Activated B cell treated with CpG ODN at 0.5 μM for 24 hours (primary cell): ENCODE measurements around the gene PCSK2. TPM values are rescaled to one million over a fixed set of nuclear protein-coding genes. Genes with fewer than 3 reads are reported as not detected.

Experiments
- ATAC-seq: fragments of 200-7000 bp; cut with Tn5 transposase; one replicate; pipeline ENCODE4 v1.10.0; 2021; ENCODE audit warnings: low read depth, mild to moderate bottlenecking, moderate library complexity
- CTCF ChIA-PET: fragments of 350-600 bp; sonication (Branson Sonifier 250); formaldehyde crosslinking; loops from one replicate; lab custom pipeline; 2021; ENCODE audit warnings: antibody characterized with exemption; lab: Charles Lee
- POLR2A ChIA-PET: fragments of 350-600 bp; sonication (Branson Sonifier 250); formaldehyde crosslinking; loops from one replicate; lab custom pipeline; 2021; ENCODE audit warnings: antibody characterized with exemption; lab: Charles Lee
- DNase-seq: peaks from one replicate; pipeline ENCODE4 v3.0.0; 2022
- H3K27ac Mint-ChIP-seq: one replicate; pipeline ENCODE4 v1.8.0; 2020; ENCODE audit warnings: mixed read lengths
- H3K27me3 Mint-ChIP-seq: one replicate; pipeline ENCODE4 v1.8.0; 2021; ENCODE audit warnings: mixed read lengths
- H3K36me3 Mint-ChIP-seq: one replicate; pipeline ENCODE4 v1.8.0; 2021; ENCODE audit warnings: low read depth, mixed read lengths
- H3K4me1 Mint-ChIP-seq: one replicate; pipeline ENCODE4 v1.8.0; 2021; ENCODE audit warnings: mixed read lengths
- H3K4me3 Mint-ChIP-seq: one replicate; pipeline ENCODE4 v1.8.0; 2020; ENCODE audit warnings: mild to moderate bottlenecking, mixed read lengths
- H3K9me3 Mint-ChIP-seq: one replicate; pipeline ENCODE4 v1.8.0; 2020; ENCODE audit warnings: mixed read lengths
- intact Hi-C: fragments of 100-400 bp; cut with micrococcal nuclease; formaldehyde crosslinking; loops from one replicate; pipeline ENCODE4 v1.15.1; 2024
- total RNA-seq: library from RNA; stranded (reverse); gene quantifications from 2 replicates; pipeline ENCODE4 v1.2.3, GENCODE V29; 2022
- TF ChIP-seq, protein P1 (sequence below): fragments of 200-600 bp; IDR thresholded peaks from one replicate; pipeline ENCODE4 v1.8.0; 2022; ENCODE audit warnings: antibody characterized with exemption, mild to moderate bottlenecking

The PCSK2 gene
- total RNA-seq, 1 donor from 2014 or later, result not detected

DNA sequence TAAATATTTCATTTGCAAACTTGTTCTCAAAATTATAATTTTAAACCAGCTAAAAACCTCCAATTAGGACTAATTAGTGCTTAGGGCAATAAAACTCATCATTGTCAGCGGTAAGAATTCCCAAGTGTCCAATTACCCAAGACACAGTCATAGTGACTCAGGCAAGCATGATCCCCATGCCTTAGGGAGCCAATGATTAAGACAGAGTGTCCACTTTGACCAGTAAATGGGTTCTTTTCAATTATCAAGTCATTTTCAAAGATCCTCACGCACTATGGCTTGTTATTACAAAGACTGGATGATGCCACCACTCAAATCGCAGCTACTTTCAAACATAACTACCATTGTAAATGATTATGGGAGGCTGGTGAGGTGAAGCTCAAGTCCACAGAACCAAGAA lies 190.4 kb downstream of the PCSK2 start:
- Mint-ChIP-seq H3K27ac (no peak overlapping the region), H3K4me3 (no peak overlapping the region), H3K27me3 (peaks cover 4% of the 10 kb centered on the region), H3K36me3 (no peaks in the 10 kb centered on the region), H3K9me3 (no peaks in the 10 kb centered on the region), H3K4me1 (no peaks in the 10 kb centered on the region)
- intact Hi-C loops, result no loop called here
- TF ChIP-seq, protein P1, sequence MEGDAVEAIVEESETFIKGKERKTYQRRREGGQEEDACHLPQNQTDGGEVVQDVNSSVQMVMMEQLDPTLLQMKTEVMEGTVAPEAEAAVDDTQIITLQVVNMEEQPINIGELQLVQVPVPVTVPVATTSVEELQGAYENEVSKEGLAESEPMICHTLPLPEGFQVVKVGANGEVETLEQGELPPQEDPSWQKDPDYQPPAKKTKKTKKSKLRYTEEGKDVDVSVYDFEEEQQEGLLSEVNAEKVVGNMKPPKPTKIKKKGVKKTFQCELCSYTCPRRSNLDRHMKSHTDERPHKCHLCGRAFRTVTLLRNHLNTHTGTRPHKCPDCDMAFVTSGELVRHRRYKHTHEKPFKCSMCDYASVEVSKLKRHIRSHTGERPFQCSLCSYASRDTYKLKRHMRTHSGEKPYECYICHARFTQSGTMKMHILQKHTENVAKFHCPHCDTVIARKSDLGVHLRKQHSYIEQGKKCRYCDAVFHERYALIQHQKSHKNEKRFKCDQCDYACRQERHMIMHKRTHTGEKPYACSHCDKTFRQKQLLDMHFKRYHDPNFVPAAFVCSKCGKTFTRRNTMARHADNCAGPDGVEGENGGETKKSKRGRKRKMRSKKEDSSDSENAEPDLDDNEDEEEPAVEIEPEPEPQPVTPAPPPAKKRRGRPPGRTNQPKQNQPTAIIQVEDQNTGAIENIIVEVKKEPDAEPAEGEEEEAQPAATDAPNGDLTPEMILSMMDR, result no peak
- DNase-seq (no peak), ATAC-seq (no peak)
- ChIA-PET CTCF (interaction anchor here (1.1 kb wide), 1 partner anchor 14 kb away, joined by 5 read pairs; no protein-coding TSS in a partner anchor), POLR2A (no interaction called here)

DNA sequence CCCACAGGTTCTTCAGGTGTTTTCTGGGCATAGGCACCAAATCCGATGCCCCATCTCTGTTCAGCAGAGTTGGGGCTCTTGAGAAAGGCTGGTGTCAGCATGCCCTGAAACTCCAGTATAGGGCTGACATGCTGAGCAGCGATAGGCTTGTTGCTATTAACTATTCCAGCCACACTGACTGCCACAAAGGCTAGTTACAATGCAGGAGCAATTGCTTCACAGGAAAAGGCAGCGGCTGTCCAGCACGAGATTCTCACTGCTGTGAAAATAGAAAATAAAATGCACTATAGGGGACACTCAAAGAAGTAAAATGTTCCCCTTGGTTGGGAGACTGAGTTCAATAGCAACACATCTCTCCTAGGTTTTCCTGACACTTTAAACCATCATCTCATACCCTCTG lies 191.9 kb downstream of the PCSK2 start:
- H3K27me3 Mint-ChIP-seq, result peaks cover 6% of the 10 kb centered on the region
- ChIA-PET CTCF (interaction anchor here (0.7 kb wide), 1 partner anchor 12 kb away, joined by 3 read pairs; no protein-coding TSS in a partner anchor), POLR2A (no interaction called here)
- no peaks in the 10 kb centered on the region for H3K4me1 Mint-ChIP-seq
- ATAC-seq (no peak), DNase-seq (no peak)
- H3K9me3 Mint-ChIP-seq, result no peaks in the 10 kb centered on the region
- TF ChIP-seq, protein P1, result no peak
- no peak overlapping the region for H3K4me3 Mint-ChIP-seq
- no peaks in the 10 kb centered on the region for H3K36me3 Mint-ChIP-seq
- no peak overlapping the region for H3K27ac Mint-ChIP-seq
- intact Hi-C loops, result no loop called here

DNA sequence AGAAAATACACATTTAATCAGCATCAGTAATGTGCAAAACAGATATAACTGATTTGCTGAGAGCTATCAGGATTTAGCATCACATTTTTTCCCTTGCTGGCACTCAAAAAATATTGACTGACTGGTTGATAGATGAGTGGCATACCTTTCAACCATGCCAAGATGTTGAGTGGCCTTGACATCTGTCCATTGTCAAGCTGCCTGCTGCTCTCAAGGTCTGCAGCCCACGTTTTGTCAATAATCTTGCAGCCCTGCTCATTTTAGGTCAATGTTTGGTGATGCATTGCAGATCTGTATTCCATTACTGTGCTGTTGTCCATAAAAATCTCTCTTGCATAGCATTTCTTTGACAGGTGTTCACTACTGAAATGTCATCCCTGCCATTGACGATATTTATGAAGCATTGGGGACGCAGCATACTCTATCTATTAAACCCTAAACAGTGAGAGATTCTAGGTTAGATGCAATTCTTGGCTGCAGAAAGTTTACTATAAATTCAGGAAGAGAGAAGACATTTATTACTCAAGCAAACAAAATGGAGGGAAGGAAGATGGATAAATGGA lies 192.7 kb downstream of the PCSK2 start:
- TF ChIP-seq, protein P1, result no peak
- no peak overlapping the region for H3K27ac Mint-ChIP-seq
- ATAC-seq (no peak), DNase-seq (no peak)
- H3K27me3 Mint-ChIP-seq, result peaks cover 6% of the 10 kb centered on the region
- intact Hi-C loops, result no loop called here
- ChIA-PET CTCF (interaction anchor here (1.2 kb wide), 1 partner anchor 13 kb away, joined by 4 read pairs; no protein-coding TSS in a partner anchor), POLR2A (no interaction called here)
- no peak overlapping the region for H3K4me3 Mint-ChIP-seq
- H3K36me3 Mint-ChIP-seq, result no peaks in the 10 kb centered on the region
- H3K4me1 Mint-ChIP-seq, result no peaks in the 10 kb centered on the region
- no peaks in the 10 kb centered on the region for H3K9me3 Mint-ChIP-seq

DNA sequence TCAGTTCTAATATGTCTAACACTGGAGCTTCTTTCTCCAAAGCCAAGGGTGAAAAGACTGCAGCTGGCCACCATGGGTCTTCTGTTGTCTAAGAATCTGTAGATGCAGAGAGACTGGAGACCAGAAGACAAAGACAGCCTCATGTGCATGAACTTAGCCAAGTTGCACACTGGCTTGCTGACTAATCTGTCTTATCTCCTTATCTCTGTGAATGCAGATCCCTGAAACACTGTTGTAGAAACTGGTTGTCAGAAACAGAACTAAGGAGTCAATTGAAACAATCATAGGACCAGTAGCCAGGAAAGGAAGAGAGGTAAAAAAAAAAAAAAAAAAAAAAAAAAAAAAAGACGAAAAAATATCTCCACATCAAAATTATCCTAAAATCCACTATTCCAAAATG lies 194.7 kb downstream of the PCSK2 start:
- no peaks in the 10 kb centered on the region for H3K4me1 Mint-ChIP-seq
- H3K27ac Mint-ChIP-seq, result no peak overlapping the region
- TF ChIP-seq, protein P1, result no peak
- DNase-seq (no peak), ATAC-seq (no peak)
- peaks cover 6% of the 10 kb centered on the region for H3K27me3 Mint-ChIP-seq
- H3K9me3 Mint-ChIP-seq, result no peaks in the 10 kb centered on the region
- intact Hi-C loops, result no loop called here
- H3K4me3 Mint-ChIP-seq, result no peak overlapping the region
- ChIA-PET CTCF (interaction anchor here (2.1 to 2.2 kb wide), 2 partner anchors 9 to 11 kb away, joined by 9 read pairs; no protein-coding TSS in a partner anchor), POLR2A (no interaction called here)
- no peaks in the 10 kb centered on the region for H3K36me3 Mint-ChIP-seq

DNA sequence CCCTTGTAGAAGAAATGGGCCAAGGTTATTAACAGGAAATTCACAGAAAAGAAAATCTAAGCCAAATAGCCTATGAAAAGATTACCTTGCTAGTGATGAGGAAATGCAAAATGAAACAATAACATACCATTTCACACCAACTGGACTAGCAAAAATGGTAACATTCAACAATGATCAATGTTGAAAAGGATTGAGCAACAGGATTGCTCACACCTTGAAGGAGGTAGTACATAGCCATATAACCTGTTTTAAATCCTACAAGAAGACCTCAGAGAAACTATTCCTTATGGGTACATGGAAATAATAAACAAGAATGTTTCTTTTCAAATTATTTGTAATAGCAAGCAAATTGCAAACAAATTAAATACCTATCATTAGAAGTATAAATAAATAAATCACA lies 196.9 kb downstream of the PCSK2 start:
- DNase-seq (no peak), ATAC-seq (no peak)
- Mint-ChIP-seq H3K4me1 (no peaks in the 10 kb centered on the region), H3K27me3 (peaks cover 6% of the 10 kb centered on the region), H3K36me3 (no peaks in the 10 kb centered on the region), H3K4me3 (no peak overlapping the region), H3K27ac (no peak overlapping the region), H3K9me3 (no peaks in the 10 kb centered on the region)
- intact Hi-C loops, result no loop called here
- ChIA-PET CTCF (interaction anchor here (2.2 kb wide), 1 partner anchor 8 kb away, joined by 9 read pairs; no protein-coding TSS in a partner anchor), POLR2A (no interaction called here)
- TF ChIP-seq, protein P1, result no peak
